ENCODE data around the gene ZSWIM4. TPM values are rescaled to one million over a fixed set of nuclear protein-coding genes. Genes with fewer than 3 reads are reported as not detected.

The ZSWIM4 gene
- total and polyA plus RNA-seq, 2 of the 13 experiments (the other 11 are each of a cell fraction or from before 2014, with no cell fraction given): 0.33 to 0.86 TPM

DNA sequence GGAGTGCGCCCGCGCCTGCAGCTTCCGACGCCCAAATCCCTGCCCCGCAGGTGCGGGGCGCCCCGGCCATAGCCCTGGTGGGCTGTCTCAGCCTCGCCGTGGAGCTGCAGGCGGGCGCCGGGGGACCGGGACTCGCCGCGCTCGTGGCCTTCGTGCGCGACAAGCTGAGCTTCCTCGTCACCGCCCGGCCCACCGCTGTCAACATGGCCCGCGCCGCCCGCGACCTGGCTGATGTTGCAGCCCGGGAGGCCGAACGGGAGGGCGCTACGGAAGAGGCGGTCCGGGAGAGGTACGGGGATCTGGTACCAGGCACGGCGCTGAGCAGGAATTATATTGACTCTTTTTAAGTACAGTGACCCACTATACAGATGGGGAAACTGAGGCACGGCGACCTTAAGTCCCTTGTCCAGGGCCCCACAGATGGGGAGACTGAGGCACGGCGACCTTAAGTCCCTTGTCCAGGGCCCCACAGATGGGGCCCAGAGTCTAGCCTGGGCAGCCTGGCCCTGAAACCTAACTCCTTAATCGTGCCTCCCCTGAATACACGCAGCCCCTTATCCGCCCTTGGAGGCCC is 30.3 kb upstream of the ZSWIM4 start (continued):
- 0 out of 2 replicates have a peak, but pooled peaks have one; percentile 9 for TF ChIP-seq ZNF510 (CRISPR knock-in tag; IDR thresholded peaks at IDR 0.05; ENCODE audit: low read depth)
- TF ChIP-seq, protein P1, sequence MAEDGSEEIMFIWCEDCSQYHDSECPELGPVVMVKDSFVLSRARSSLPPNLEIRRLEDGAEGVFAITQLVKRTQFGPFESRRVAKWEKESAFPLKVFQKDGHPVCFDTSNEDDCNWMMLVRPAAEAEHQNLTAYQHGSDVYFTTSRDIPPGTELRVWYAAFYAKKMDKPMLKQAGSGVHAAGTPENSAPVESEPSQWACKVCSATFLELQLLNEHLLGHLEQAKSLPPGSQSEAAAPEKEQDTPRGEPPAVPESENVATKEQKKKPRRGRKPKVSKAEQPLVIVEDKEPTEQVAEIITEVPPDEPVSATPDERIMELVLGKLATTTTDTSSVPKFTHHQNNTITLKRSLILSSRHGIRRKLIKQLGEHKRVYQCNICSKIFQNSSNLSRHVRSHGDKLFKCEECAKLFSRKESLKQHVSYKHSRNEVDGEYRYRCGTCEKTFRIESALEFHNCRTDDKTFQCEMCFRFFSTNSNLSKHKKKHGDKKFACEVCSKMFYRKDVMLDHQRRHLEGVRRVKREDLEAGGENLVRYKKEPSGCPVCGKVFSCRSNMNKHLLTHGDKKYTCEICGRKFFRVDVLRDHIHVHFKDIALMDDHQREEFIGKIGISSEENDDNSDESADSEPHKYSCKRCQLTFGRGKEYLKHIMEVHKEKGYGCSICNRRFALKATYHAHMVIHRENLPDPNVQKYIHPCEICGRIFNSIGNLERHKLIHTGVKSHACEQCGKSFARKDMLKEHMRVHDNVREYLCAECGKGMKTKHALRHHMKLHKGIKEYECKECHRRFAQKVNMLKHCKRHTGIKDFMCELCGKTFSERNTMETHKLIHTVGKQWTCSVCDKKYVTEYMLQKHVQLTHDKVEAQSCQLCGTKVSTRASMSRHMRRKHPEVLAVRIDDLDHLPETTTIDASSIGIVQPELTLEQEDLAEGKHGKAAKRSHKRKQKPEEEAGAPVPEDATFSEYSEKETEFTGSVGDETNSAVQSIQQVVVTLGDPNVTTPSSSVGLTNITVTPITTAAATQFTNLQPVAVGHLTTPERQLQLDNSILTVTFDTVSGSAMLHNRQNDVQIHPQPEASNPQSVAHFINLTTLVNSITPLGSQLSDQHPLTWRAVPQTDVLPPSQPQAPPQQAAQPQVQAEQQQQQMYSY (CRISPR knock-in tag; IDR thresholded peaks at IDR 0.05): peak; percentile 70; the same call in 1 of the 2 replicates
- TF ChIP-seq, protein P2, sequence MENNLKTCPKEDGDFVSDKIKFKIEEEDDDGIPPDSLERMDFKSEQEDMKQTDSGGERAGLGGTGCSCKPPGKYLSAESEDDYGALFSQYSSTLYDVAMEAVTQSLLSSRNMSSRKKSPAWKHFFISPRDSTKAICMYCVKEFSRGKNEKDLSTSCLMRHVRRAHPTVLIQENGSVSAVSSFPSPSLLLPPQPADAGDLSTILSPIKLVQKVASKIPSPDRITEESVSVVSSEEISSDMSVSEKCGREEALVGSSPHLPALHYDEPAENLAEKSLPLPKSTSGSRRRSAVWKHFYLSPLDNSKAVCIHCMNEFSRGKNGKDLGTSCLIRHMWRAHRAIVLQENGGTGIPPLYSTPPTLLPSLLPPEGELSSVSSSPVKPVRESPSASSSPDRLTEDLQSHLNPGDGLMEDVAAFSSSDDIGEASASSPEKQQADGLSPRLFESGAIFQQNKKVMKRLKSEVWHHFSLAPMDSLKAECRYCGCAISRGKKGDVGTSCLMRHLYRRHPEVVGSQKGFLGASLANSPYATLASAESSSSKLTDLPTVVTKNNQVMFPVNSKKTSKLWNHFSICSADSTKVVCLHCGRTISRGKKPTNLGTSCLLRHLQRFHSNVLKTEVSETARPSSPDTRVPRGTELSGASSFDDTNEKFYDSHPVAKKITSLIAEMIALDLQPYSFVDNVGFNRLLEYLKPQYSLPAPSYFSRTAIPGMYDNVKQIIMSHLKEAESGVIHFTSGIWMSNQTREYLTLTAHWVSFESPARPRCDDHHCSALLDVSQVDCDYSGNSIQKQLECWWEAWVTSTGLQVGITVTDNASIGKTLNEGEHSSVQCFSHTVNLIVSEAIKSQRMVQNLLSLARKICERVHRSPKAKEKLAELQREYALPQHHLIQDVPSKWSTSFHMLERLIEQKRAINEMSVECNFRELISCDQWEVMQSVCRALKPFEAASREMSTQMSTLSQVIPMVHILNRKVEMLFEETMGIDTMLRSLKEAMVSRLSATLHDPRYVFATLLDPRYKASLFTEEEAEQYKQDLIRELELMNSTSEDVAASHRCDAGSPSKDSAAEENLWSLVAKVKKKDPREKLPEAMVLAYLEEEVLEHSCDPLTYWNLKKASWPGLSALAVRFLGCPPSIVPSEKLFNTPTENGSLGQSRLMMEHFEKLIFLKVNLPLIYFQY (CRISPR knock-in tag; IDR thresholded peaks at IDR 0.05; ENCODE audit: borderline replicate concordance): no peak
- TF ChIP-seq ZNF441 (CRISPR knock-in tag; IDR thresholded peaks at IDR 0.05; ENCODE audit: borderline replicate concordance): peak; percentile 86
- TF ChIP-seq HMG20B (CRISPR knock-in tag; conservative IDR thresholded peaks at IDR 0.05): no peak
- TF ChIP-seq KDM5B (CRISPR knock-in tag; IDR thresholded peaks at IDR 0.05; ENCODE audit: borderline replicate concordance): peak; percentile 60; the same call in 1 of the 2 replicates
- TF ChIP-seq ZNF367 (CRISPR knock-in tag; IDR thresholded peaks at IDR 0.05; ENCODE audit: borderline replicate concordance): no peak; the same call in 1 of the 2 replicates
- no peak for TF ChIP-seq ZFP36L1 (CRISPR knock-in tag; IDR thresholded peaks at IDR 0.05)
- peak; percentile 10; the same call in 1 of the 2 replicates for TF ChIP-seq PHF8 (CRISPR knock-in tag; IDR thresholded peaks at IDR 0.05)
- TF ChIP-seq SMARCE1 (IDR thresholded peaks at IDR 0.05; ENCODE audit: borderline replicate concordance): no peak
- 0 out of 2 replicates have a peak, but pooled peaks have one; percentile 15 for TF ChIP-seq ZMYM3 (CRISPR knock-in tag; IDR thresholded peaks at IDR 0.05)
- no peak for TF ChIP-seq MED1 (CRISPR knock-in tag; IDR thresholded peaks at IDR 0.05)
- 0 out of 2 replicates have a peak, but pooled peaks have one; percentile 33 for TF ChIP-seq BORCS8-MEF2B (CRISPR knock-in tag; IDR thresholded peaks at IDR 0.05)
- TF ChIP-seq ZFY (CRISPR knock-in tag; IDR thresholded peaks at IDR 0.05): 0 out of 2 replicates have a peak, but pooled peaks have one; percentile 51
- TF ChIP-seq ZFX (CRISPR knock-in tag; IDR thresholded peaks at IDR 0.05; ENCODE audit: low read depth): peak; percentile 6; the same call in 1 of the 2 replicates
- TF ChIP-seq STAG1 (CRISPR knock-in tag; IDR thresholded peaks at IDR 0.05): no peak
- no peak for TF ChIP-seq ZNF703 (CRISPR knock-in tag; IDR thresholded peaks at IDR 0.05; ENCODE audit: borderline replicate concordance)
- no peak for TF ChIP-seq ZNF138 (CRISPR knock-in tag; IDR thresholded peaks at IDR 0.05; ENCODE audit: low read depth)
- TF ChIP-seq ZNF850 (CRISPR knock-in tag; conservative IDR thresholded peaks at IDR 0.05): no peak
- 0 out of 2 replicates have a peak, but pooled peaks have one; percentile 29 for TF ChIP-seq ZNF34 (CRISPR knock-in tag; IDR thresholded peaks at IDR 0.05; ENCODE audit: borderline replicate concordance)
- no peak for TF ChIP-seq ZFP82 (CRISPR knock-in tag; IDR thresholded peaks at IDR 0.05; ENCODE audit: borderline replicate concordance)
- TF ChIP-seq MAFK (conservative IDR thresholded peaks at IDR 0.05 in 1 of 2, IDR thresholded peaks at IDR 0.05 in 1 of 2; ENCODE audit: low read length in 2 of 2): no peak
- 0 out of 2 replicates have a peak, but pooled peaks have one; percentile 43 for TF ChIP-seq HOXA5 (CRISPR knock-in tag; IDR thresholded peaks at IDR 0.05)
- no peak for TF ChIP-seq ZNF766 (CRISPR knock-in tag; IDR thresholded peaks at IDR 0.05; ENCODE audit: borderline replicate concordance)
